Parathyroid adenoma (tissue), 2 donors: ENCODE measurements around the gene ZNF275.

Experiments
- H2AFZ ChIP-seq: fragments of 300-600 bp; sonication (generic); one replicate; pipeline ENCODE4 v1.7.0; 2017; ENCODE audit warnings: antibody characterized with exemption, mild to moderate bottlenecking
- H3K27ac ChIP-seq: fragments of 300-600 bp; sonication (generic); one replicate; pipeline ENCODE4 v1.7.0; 2017
- H3K27me3 ChIP-seq: fragments of 300-600 bp; sonication (generic); one replicate; pipeline ENCODE4 v1.7.0; 2017; ENCODE audit warnings: low read length; ENCODE audit not compliant: control insufficient read depth, insufficient read depth
- H3K36me3 ChIP-seq: fragments of 300-600 bp; sonication (generic); one replicate; pipeline ENCODE4 v1.7.0; 2017; ENCODE audit warnings: low read length; ENCODE audit not compliant: control insufficient read depth, insufficient read depth
- H3K4me1 ChIP-seq: fragments of 300-600 bp; sonication (generic); one replicate; pipeline ENCODE4 v1.7.0; 2017; ENCODE audit warnings: control low read depth
- H3K4me2 ChIP-seq: fragments of 300-600 bp; sonication (generic); one replicate; pipeline ENCODE4 v1.7.0; 2017; ENCODE audit warnings: low read length
- H3K4me3 ChIP-seq: fragments of 300-600 bp; sonication (generic); one replicate; pipeline ENCODE4 v1.7.0; 2017; ENCODE audit warnings: low read depth, low read length
- H3K79me2 ChIP-seq: fragments of 300-600 bp; sonication (generic); one replicate; pipeline ENCODE4 v1.7.0; 2017; ENCODE audit warnings: control low read depth
- H3K9ac ChIP-seq: fragments of 300-600 bp; sonication (generic); one replicate; pipeline ENCODE4 v1.7.0; 2017; ENCODE audit warnings: mild to moderate bottlenecking
- H3K9me3 ChIP-seq: fragments of 300-600 bp; sonication (generic); one replicate; pipeline ENCODE4 v1.7.0; 2017; ENCODE audit warnings: low read length; ENCODE audit not compliant: control insufficient read depth
- TF ChIP-seq, protein P1 (sequence below): fragments of 300-600 bp; sonication (generic); IDR thresholded peaks from one replicate; pipeline ENCODE4 v1.7.0; 2017; ENCODE audit warnings: antibody characterized with exemption, mild to moderate bottlenecking
- donor health status: primary hyperparathyroidism.

The ZNF275 gene

DNA sequence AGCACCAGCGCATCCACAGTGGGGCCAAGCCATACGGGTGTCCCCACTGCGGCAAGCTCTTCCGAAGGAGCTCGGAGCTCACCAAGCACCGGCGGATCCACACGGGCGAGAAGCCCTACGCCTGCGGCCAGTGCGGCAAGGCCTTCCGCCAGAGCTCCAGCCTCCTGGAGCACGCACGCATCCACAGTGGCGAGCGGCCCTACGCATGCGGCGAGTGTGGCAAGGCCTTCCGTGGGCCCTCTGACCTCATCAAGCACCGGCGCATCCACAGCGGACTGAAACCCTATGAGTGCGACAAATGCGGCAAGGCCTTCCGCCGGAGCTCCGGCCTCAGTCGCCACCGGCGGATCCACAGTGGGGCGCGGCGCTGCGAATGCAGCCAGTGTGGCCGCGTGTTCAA is 13.6 kb downstream of the ZNF275 start:
- no peaks in the 10 kb centered on the region for H3K9me3 ChIP-seq
- H2AFZ ChIP-seq = no peak overlapping the region
- no peak overlapping the region for H3K9ac ChIP-seq
- no peak overlapping the region for H3K27ac ChIP-seq
- H3K4me3 ChIP-seq = no peak overlapping the region
- H3K36me3 ChIP-seq = no peaks in the 10 kb centered on the region
- no peaks in the 10 kb centered on the region for H3K79me2 ChIP-seq
- H3K4me1 ChIP-seq = peaks cover 12% of the 10 kb centered on the region
- TF ChIP-seq, protein P1, sequence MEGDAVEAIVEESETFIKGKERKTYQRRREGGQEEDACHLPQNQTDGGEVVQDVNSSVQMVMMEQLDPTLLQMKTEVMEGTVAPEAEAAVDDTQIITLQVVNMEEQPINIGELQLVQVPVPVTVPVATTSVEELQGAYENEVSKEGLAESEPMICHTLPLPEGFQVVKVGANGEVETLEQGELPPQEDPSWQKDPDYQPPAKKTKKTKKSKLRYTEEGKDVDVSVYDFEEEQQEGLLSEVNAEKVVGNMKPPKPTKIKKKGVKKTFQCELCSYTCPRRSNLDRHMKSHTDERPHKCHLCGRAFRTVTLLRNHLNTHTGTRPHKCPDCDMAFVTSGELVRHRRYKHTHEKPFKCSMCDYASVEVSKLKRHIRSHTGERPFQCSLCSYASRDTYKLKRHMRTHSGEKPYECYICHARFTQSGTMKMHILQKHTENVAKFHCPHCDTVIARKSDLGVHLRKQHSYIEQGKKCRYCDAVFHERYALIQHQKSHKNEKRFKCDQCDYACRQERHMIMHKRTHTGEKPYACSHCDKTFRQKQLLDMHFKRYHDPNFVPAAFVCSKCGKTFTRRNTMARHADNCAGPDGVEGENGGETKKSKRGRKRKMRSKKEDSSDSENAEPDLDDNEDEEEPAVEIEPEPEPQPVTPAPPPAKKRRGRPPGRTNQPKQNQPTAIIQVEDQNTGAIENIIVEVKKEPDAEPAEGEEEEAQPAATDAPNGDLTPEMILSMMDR = no peak
- H3K4me2 ChIP-seq = no peak overlapping the region
- no peaks in the 10 kb centered on the region for H3K27me3 ChIP-seq

DNA sequence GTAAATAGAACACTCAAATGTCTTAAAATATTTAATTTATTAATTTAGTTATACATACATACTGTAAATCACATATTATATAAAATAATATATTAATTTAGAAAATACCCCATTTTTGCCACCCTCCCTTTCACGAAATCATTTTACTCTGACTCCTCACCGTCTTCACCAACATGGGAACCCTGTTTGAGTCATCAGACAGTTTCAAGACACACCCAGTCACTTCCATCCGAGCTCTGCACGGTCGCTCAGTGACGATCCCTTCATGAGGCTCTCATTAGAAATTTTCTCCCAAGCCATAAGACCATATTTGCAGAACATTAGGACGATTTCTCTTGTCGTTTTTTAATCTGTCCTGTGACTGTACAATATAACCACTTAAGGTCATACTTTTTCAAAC is 14.5 kb downstream of the ZNF275 start:
- H2AFZ ChIP-seq = no peak overlapping the region
- TF ChIP-seq, protein P1 = no peak
- peaks cover 19% of the 10 kb centered on the region for H3K4me1 ChIP-seq
- H3K9ac ChIP-seq = no peak overlapping the region
- H3K4me2 ChIP-seq = no peak overlapping the region
- no peak overlapping the region for H3K27ac ChIP-seq
- no peaks in the 10 kb centered on the region for H3K36me3 ChIP-seq
- H3K79me2 ChIP-seq = no peaks in the 10 kb centered on the region
- H3K9me3 ChIP-seq = no peaks in the 10 kb centered on the region
- no peak overlapping the region for H3K4me3 ChIP-seq
- H3K27me3 ChIP-seq = no peaks in the 10 kb centered on the region

GRCh38 chrX:153349952-153350351 is 16.0 kb downstream of the ZNF275 start:
- no peaks in the 10 kb centered on the region for H3K9me3 ChIP-seq
- H2AFZ ChIP-seq = no peak overlapping the region
- no peaks in the 10 kb centered on the region for H3K36me3 ChIP-seq
- H3K9ac ChIP-seq = no peak overlapping the region
- H3K79me2 ChIP-seq = no peaks in the 10 kb centered on the region
- peaks cover 32% of the 10 kb centered on the region for H3K4me1 ChIP-seq
- H3K27me3 ChIP-seq = no peaks in the 10 kb centered on the region
- TF ChIP-seq, protein P1 = no peak
- no peak overlapping the region for H3K4me3 ChIP-seq
- no peak overlapping the region for H3K27ac ChIP-seq
- no peak overlapping the region for H3K4me2 ChIP-seq

GRCh38 chrX:153351981-153352380 is 18.0 kb downstream of the ZNF275 start:
- TF ChIP-seq, protein P1 = no peak
- Histone ChIP-seq H3K4me3 (peak overlapping the region; percentile 27), H3K4me2 (peak overlapping the region; percentile 45), H3K27ac (peak overlapping the region; percentile 62), H3K9ac (no peak overlapping the region), H3K9me3 (no peaks in the 10 kb centered on the region), H3K36me3 (no peaks in the 10 kb centered on the region), H3K79me2 (no peaks in the 10 kb centered on the region), H3K4me1 (peaks cover 32% of the 10 kb centered on the region), H3K27me3 (no peaks in the 10 kb centered on the region), H2AFZ (no peak overlapping the region)

GRCh38 chrX:153352858-153353257 is 18.9 kb downstream of the ZNF275 start:
- no peak overlapping the region for H3K9ac ChIP-seq
- H3K36me3 ChIP-seq = no peaks in the 10 kb centered on the region
- no peaks in the 10 kb centered on the region for H3K9me3 ChIP-seq
- TF ChIP-seq, protein P1 = no peak
- H3K79me2 ChIP-seq = no peaks in the 10 kb centered on the region
- no peak overlapping the region for H3K4me3 ChIP-seq
- peak overlapping the region; percentile 62 for H3K27ac ChIP-seq
- H2AFZ ChIP-seq = no peak overlapping the region
- H3K4me1 ChIP-seq = peaks cover 32% of the 10 kb centered on the region
- no peak overlapping the region for H3K4me2 ChIP-seq
- H3K27me3 ChIP-seq = no peaks in the 10 kb centered on the region
